ENCODE measurements around the gene SYT17.

SYT17 gene, protein sequence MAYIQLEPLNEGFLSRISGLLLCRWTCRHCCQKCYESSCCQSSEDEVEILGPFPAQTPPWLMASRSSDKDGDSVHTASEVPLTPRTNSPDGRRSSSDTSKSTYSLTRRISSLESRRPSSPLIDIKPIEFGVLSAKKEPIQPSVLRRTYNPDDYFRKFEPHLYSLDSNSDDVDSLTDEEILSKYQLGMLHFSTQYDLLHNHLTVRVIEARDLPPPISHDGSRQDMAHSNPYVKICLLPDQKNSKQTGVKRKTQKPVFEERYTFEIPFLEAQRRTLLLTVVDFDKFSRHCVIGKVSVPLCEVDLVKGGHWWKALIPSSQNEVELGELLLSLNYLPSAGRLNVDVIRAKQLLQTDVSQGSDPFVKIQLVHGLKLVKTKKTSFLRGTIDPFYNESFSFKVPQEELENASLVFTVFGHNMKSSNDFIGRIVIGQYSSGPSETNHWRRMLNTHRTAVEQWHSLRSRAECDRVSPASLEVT

DNA sequence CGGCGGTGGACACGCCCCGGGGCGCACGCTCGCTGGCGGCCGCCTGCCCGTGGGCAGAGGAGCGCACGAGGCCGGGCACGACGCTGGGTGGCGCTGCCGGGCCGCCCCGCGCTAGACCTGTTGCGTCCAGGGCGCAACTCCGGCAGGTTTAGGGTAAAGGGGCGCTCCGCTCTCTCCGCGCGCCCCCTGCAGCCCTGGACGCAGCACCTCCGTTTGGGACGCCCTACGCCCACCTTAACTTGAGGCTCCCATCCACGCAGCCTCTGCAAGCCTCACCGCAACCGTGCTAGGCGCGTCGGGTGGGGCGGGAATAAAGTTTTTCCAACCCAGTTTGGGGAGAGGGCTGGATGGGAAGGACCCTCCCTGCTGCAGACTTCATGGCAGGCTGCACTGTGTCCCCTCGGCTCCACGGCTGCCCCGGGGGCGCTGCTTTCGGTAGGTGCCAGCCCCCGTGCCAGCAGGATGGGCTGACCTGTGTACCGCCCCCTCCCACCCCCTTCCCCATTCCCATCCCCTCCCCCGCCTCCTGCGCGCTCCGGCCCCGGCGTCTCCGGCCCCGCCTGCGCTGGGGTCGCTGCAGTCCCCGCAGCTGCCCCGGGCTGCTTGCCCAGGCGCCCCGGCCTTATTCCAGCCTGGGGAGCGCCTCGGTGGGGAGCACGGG, at the start of gene SYT17:
SYT17 (plus strand) TSS at position 531 of the 661 bp plus-strand sequence. CDS start 407 bp downstream, outside the sequence.
- peak; percentile 59 for DNase-seq (ENCODE audit: low spot score)

DNA sequence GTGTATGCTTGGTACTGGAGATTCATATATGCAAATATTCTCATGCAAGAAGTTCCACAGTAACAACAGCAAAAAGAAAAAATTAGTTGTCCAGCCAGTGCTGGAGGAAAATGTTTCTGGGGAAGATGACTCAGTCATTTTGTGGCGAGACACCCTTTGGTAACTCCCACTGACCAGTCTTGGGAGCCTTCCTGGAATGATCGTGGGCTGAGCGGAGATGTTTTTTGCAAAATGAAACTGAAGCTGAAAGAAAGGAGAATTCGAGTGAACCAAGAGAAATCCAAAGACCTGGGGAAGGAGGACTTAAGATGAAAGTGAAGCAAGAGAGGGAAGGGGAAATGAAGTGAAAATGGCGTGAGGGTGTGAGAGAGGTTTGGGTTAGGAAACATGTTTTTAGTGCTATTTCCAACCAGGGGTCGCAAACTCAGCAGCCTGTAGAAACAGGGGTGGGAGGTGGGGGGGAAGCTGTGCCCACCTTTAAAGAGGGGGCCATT, 49.1 kb upstream of the SYT17 start:
- peak; percentile 90 for DNase-seq (ENCODE audit: low spot score)

DNA sequence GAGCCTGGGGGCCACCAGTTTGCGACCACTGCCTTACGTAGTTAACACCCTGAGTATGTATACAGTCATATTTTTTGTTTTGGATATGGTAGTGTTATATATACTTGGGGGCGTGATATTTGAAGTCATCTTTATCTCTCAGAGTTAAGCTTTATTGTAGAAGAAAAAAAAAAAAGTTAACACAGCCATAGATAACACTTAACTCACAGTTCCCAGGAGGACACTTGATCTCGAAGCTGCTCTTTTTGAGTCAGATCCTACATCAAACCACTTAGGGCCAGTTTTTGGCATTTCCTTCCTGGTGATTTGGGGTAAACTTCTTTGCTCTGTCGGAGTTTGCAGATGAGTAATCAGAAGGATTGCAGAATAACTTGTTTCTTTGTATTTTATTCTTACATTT, 48.5 kb upstream of the SYT17 start:
- DNase-seq (ENCODE audit: low spot score) = no peak

DNA sequence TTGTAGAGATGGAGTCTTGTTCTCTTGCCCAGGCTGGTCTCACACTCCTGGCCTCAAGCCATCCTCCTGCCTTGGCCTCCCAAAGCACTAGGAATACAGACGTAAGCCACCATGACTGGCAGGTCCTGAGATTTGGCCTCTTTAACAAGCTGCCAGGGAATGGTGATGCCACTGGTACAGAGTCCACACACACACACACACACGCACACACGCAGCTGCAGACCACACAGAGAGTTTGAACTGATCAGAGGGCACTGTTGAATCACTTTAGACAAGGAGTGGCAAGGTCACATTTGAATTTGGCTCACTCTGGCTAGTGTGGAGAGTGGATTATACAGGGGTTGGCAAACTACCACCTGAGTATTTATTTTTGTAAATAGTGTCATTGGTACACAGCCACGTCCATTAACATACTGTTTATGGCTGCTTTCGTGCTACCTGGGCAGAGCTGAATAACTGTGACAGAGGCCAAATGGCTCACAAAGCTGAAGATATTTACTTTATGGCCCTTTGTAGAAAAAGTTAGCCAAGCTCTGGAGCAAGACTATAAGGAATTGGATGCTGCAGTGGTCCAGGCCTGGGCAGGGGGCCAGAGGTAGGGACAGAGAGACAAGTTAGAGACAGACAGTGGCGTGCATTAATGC, 44.4 kb upstream of the SYT17 start:
- DNase-seq (ENCODE audit: low spot score) = no peak

DNA sequence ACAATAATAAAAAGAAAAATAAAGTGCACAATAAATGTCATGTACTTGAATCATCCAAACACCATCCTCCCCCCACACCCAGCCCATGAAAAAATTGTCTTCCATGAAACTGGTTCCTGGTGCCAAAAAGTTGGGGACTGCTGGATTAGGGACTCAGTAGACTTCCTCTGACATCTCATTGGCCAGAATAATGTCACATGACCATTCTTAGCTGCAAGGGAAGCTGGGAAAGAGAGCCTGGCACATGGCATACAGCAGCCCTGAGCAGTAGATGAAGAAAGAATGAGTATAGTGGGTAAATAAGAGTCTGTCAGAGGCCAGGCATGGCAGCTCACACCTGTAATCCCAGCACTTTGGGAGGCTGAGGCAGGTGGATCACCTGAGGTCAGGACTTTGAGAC, 41.7 kb upstream of the SYT17 start:
- DNase-seq (ENCODE audit: low spot score) = no peak

DNA sequence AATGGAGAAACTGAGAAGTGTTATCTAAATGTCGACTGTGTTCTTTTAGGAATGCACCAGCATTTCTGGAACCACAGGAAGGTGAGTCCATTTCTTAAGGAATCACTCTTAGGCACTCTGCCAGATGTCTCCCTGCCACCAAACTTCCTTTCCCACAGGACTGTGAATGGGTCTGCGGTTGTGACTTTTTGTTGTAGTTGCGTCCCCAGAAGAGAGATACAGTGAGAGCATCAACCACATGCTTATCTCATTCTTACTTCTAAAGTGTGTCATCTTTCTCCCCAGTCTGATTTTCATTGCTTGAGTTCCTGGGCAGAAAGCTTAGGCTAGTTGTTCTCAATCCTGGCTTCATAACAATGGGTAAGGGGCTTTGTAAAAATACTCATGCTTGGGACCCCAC, 40.8 kb upstream of the SYT17 start:
- no peak for DNase-seq (ENCODE audit: low spot score)

DNA sequence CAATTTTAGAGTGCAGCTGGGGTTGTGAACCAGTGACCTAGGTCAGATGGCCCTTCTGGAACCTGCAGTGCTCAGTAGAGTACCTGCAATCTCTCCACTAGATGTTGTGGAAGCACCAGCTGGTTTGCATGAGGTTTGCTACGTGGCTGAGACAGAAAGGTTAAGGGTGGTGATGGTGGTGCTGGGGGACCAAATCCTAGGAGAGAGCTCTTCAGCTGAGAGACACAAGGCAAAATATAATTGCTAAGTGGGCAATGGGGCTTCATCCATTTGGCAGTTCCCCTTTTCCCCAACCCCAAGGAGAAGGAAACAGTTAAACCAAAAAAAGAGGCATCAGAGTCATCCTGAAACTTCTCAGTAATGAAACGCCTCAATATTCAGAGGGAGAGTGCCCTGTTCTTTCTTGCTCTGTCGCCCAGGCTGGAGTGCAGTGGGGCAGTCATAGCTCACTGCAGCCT, 40.3 kb upstream of the SYT17 start:
- DNase-seq (ENCODE audit: low spot score) = no peak

DNA sequence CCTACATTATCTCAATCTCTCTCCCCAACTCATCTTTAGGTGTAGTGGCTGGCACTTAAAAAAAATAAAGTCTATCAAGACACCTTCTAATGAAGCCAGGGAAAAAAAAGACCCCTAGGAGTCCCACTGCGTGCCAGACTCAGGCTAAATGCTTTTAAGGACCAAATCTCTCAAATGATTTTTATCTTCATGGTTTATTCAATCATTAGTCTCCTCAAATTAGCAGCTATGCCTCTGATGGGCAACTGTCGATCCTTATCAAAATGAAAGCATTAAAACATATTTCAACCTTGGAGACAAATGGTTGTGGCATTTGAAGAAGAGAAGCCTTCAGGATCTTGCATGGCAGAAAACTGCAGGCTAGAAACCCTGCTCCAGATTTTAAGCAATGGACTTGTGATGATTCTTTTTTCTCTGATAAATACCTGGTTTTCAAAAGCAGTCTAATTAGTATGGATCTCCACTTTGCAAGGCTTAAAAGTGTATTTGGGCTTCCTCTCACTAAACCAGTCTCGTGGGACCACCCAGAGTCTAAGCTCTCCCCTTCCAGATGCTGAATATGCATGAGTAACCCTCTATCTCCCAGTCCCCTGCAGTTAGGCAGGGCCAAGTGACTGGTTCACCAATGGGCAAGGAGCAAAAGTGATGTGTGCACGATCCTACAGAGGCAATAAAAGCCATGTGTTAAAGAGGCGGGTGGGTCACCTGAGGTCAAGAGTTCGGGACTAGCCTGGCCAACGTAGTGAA, 39.4 kb upstream of the SYT17 start:
- DNase-seq (ENCODE audit: low spot score) = no peak

DNA sequence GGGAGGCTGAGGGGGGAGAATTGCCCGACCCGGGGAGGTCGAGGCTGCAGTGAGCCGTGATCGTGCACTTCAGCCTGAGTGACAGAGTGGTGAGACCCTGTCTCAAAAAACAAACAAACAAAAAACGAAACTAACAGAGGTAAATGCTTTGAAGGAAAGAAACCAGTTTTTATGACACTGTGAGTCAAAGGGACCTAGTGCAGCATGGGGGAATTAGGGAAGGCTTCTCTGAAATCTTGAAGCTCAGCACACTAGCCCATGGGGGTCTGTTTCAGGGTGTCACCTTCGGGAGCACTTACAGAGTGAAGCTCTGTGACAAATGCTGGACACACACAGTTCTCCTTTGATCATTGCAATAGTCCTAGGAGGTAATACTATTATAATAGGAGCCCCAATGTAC, 37.7 kb upstream of the SYT17 start:
- no peak for DNase-seq (ENCODE audit: low spot score)

DNA sequence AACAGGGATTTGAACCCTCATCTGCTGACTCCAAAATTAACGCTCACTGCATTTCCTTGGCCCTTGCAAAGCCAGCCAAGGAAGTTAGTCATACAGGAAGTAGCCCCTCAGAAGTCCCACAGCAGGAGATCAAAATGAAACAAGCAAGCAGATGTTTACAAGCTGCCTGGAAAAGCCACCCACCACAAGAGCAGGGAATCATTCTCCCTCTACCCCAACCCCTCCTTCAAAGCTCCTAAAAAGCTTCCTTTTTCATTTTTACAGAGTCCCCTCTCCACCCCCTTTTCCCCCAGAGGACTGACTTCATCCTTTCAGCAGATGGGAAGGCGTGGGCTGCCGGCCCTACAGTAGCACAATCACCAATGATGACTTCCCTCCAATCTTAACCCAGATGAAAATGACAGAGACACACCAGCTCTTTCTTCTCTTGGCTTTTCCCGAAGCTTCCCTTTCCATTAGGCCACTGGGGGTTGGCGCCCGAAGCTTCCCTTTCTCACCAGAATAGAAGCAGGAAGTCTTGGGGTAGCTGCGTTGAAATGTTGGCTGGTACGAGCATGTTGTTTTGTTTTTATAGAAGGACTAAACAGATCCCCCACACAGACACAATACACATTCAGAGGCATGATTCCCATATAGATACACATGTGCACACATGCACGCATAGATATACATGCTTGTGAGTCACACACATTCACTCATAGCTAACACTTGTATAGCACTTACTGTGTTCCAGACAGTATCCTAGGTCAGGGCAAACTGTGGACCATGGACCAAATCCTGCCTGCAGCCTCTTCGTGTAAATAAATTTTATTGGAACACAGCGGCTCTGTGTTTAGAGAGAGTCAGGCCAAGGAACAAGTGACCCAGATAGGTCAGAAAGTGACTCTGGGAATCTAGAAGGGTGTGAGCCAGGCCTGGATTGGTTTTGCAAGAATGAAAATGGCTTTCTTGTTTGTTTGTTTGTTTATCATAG, 36.9 kb upstream of the SYT17 start:
- DNase-seq (ENCODE audit: low spot score) = peak; percentile 78

DNA sequence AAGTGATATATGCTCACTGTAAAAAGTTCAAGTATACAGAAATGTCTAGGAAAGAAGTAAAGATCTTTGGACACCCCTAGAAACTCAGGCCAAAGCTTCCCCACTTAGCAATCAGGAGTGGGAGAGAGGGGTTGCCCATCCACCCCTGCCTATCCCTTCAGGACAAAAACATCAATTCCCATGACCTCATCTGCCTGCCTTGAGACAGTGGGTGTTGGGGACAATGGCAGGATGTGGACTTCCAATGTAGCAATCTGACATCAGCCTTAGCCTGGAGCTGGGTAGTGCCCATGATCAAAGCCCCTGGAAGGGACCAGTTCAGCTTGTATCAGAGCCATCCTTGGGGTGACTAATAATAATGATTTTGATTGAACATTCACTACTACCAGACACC, 36.2 kb upstream of the SYT17 start:
- no peak for DNase-seq (ENCODE audit: low spot score)

DNA sequence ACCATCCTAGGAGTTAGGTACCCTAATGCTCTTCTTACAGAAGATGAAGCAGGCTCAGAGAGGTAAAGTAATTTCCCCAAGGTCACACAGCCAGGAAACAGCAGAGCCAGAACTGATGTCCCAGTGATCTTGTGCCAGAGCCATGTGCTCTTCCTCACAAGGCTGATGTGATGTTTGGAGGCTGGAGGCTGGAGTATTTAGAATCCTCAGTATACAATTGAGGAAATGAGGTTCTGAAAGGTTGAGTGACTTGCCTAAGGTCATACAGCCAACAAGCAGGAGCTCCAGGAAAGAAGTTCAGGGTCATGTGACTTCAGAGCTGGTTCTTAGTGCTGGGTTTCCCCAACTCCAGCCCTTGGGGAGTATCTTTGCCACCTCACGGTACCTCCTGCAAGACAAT, 35.8 kb upstream of the SYT17 start:
- no peak for DNase-seq (ENCODE audit: low spot score)

DNA sequence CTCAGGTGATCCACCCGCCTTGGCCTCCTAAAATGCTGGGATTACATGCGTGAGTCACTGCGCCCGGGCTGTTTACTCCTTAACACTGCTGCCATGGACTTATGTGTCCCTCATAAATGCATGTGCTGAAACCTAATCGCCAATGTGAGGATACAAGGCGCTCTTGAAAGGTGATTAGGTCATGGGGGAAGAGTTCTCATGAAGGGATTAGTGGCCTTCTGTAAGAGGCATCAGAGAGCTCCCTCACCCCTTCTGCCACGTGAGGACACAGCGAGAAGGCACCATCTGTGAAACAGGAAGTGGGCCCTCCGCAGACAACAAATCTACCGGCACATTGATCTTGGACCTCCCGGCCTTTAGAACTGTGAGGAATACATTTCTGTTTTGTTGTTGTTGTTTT, 35.1 kb upstream of the SYT17 start:
- no peak for DNase-seq (ENCODE audit: low spot score)

DNA sequence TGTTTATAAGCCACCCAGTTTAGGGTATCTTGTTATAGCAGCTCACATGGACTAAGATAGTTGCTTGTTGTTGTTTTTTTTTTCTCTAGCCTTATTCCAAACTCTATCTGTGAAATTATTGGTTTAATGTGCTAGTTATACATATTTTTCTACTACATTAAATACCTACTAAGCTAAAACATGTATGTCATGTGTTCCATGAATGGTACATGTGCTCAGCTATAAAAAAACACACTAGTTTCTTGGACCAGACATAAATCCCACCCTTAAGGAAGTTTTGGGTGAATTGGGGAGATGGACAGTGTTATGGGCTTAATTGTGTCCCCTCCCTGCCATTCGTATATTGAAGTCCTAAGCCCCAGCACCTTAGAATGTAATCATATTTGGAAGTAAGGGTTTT, 34.4 kb upstream of the SYT17 start:
- no peak for DNase-seq (ENCODE audit: low spot score)

DNA sequence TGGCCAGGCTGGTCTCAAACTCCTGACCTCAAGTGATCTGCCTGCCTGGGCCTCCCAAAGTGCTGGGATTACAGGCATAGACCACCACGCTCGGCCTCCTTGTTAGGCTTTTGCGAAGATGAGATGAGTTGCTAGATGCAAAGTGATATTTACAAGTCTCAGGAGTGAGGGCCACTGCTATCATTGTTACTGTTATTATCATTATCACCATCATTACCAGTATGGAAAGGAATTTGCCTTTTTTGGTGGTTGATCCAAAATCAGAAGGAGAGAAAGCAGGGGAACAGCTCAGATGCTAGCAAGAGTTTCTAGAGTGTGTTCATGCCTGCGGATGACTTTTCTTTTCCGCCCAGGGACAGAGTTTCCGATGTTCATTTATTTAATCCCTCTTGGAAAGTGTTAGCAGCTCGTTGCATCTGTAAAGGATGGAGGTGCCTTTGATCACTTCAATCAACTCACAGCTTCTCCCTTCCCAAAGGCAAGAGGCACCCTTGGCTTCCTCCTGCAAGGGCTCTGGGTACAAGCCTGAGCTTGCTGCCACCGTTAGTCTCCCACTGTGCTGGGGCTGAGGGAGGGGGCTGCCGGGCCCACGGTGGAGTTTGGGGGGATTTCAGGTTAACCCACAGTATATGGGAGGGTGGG, 32.7 kb upstream of the SYT17 start:
- no peak for DNase-seq (ENCODE audit: low spot score)

DNA sequence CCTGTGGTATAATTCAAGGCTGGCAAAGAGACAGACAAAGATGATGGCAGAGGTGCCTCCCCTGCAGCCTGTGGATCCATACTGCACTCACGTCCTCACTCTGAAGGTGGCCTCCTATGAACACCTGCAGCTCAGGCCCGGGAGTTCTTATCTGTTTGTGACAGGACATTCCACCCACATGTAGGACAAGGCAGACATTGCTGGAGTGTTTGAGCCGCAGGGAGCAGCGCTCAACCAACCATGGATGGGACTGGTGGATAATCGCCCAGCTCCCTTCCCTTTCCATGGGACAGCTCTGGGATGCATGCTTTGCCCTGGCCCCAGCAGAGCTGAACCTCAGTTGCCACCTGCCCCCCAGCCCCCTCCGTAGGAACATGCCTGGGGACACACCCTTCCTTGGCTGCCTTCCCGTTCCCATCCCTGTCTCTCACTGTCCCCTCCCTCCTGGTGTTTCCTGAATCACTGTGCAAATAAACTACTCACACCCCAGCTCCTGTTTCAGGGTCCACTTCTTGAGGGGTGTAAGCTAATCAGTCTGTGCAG, 32.1 kb upstream of the SYT17 start:
- DNase-seq (ENCODE audit: low spot score) = no peak

DNA sequence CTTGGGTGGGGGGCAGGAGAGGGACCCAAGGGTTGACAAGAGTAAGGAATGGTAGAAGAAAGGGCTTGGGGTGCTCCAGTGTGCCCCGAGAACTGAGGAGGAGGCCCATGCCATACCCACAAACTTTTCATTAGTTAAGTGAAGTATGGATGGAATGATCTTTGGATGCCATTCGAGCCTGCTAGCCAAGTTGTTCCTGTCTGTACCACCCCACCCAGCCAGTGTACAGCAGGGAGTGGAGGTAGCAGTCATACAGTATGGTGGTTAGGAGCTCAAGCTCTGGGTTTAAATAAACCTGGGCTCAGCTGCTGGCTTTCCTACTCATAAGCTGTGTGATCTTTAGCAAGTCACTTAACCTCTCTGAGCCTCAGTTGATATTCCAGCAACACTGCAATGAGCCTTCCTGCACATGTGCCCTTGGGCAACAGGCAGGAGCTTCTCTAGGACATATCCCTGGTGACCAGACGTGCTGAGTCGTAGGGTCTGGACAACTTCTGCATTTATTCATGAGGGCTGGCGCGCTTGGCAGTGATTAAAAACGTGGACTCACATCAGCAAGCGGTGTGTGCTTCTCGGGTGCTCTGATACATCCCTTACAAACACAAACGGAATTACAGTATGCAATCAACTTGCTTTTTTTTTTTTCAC, 31.4 kb upstream of the SYT17 start:
- DNase-seq (ENCODE audit: low spot score) = no peak

DNA sequence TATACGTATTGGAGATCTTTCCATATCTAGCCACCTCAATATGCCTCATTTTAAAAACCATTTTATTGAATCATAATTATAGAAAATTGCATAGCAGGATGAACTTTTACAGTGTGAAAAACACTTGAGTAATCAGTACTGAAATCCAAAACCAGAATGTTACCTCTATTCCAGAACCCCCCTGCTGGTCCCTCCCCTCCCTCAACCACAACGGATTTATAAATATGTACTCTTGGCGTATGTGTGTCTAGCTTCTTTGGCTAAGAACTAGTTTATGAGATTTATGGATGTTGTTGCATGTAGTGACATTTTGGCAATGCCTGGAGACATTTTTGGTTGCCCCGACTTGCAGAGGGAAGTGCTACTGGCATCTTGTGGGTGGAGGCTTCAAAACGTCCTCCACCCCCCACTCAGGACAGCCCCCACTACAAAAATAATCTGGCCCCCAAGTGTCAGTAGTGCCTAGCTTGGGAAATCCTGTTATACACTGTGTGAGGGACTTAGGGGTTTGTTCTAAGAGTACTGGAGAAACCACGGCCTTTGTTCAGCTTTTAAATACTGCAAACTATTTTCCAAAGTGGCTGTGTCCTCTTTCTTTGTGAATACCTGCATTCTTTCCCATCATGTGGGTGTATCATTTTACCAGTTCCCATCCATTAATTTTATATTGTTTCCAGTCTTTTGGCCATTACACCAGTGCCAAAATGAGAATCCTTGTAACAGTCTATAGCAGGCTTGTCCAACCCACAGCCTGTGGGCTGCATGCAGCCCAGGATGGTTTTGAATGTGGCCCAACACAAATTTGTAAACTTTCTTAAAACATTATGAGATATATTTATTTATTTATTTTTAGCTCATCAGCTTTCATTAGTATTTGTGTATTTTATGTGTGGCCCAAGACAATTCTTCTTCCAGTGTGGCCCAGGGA, 30.6 kb upstream of the SYT17 start:
- DNase-seq (ENCODE audit: low spot score) = no peak
